HepG2 (cell line): Measurements from ENCODE around the gene PGPEP1. TPM values are rescaled to one million over a fixed set of nuclear protein-coding genes. Genes with fewer than 3 reads are reported as not detected.
A peak's percentile ranks its signal among the peaks of the same experiment; 100 is the strongest.

Experiments
- ATAC-seq: fragments of 200-7000 bp; cut with Tn5 transposase; 3 replicates; pipeline ENCODE4 v1.9.1; 2020; ENCODE audit warnings: mild to moderate bottlenecking, moderate library complexity
- BruUV-seq: library from RNA; stranded (reverse); fragments of 400-500 nt; replicated peaks from 2 replicates; lab custom pipeline; 2021; lab: Mats Ljungman, UMichigan
- CTCF ChIA-PET: fragments of 300-600 bp; formaldehyde crosslinking; extraction: SDS; loops from one replicate; lab custom pipeline; 2021; ENCODE audit warnings: low total read pairs, inconsistent platforms, low intra/inter-chr PET ratio; lab: Yijun Ruan, JAX
- POLR2A ChIA-PET: fragments of 350-600 bp; sonication (Branson Sonifier 250); formaldehyde crosslinking; loops from one replicate; lab custom pipeline; 2020; ENCODE audit warnings: antibody characterized with exemption, inconsistent platforms; lab: Yijun Ruan, JAX
- DNase-seq: peaks from one replicate; pipeline ENCODE4 v3.0.0-alpha.2; 2015; ENCODE audit warnings: low spot score
- FAIRE-seq: peaks from 3 replicates; lab custom pipeline; 2011; peaks lifted over from hg19 to GRCh38; lab: Jason Lieb, UNC
- H2AFZ ChIP-seq: one replicate; pipeline ENCODE4 v1.6.1; 2011; ENCODE audit warnings: low read length, inconsistent platforms
- H3K27ac ChIP-seq: fragments of 300-600 bp; 3 replicates; pipeline ENCODE4 v1.8.0; 2011; ENCODE audit warnings: mixed run types, mild to moderate bottlenecking, mixed read lengths, low read length, inconsistent platforms; ENCODE audit not compliant: insufficient read depth; ENCODE audit errors: extremely low read length
- H3K27me3 ChIP-seq, 2 experiments: fragments of 200-600 bp in 1 of 2; 2 replicates in 1 of 2; 3 replicates in 1 of 2; pipeline versions ENCODE4 v1.6.0 to v1.8.0; 2011; ENCODE audit warnings: low read length in 2 of 2, mild to moderate bottlenecking in 2 of 2, moderate library complexity in 2 of 2, inconsistent platforms in 1 of 2; ENCODE audit not compliant: insufficient read depth in 2 of 2, control insufficient read depth in 1 of 2
- H3K36me3 ChIP-seq, 2 experiments: fragments of 200-600 bp in 1 of 2; replicated peaks in 1 of 2; 2 replicates in 1 of 2; 3 replicates in 1 of 2; pipeline versions ENCODE4 v1.5.1 to v1.8.0; 2011; ENCODE audit warnings: low read length in 2 of 2, inconsistent platforms in 1 of 2; ENCODE audit not compliant: insufficient read depth in 2 of 2, control insufficient read depth in 1 of 2
- H3K4me1 ChIP-seq: 2 replicates; pipeline ENCODE4 v1.5.1; 2012; ENCODE audit warnings: low read length, inconsistent platforms; ENCODE audit not compliant: insufficient read depth
- H3K4me2 ChIP-seq: 2 replicates; pipeline ENCODE4 v1.6.0; 2011; ENCODE audit warnings: low read depth, low read length, inconsistent platforms
- H3K4me3 ChIP-seq, 3 experiments: fragments of 200-600 bp in 1 of 3; sonication (generic), shearing (Covaris generic) in 1 of 3; replicated peaks in 1 of 3; 2 replicates each; pipeline ENCODE4 v1.5.1; 2011 to 2016; ENCODE audit warnings: low read length in 3 of 3, inconsistent platforms in 2 of 3, low read depth in 2 of 3, mild to moderate bottlenecking in 2 of 3, control low read depth in 1 of 3, mixed read lengths in 1 of 3; ENCODE audit not compliant: insufficient read depth in 1 of 3
- H3K79me2 ChIP-seq: one replicate; pipeline ENCODE4 v1.6.1; 2011; ENCODE audit warnings: low read length, inconsistent platforms; ENCODE audit not compliant: insufficient read depth
- H3K9ac ChIP-seq: 2 replicates; pipeline ENCODE4 v1.6.0; 2011; ENCODE audit warnings: mild to moderate bottlenecking, low read depth, low read length, inconsistent platforms; ENCODE audit not compliant: insufficient read depth
- H3K9me3 ChIP-seq: 2 replicates; pipeline ENCODE4 v1.5.1; 2012; ENCODE audit warnings: mild to moderate bottlenecking, low read length
- H4K20me1 ChIP-seq: 2 replicates; pipeline ENCODE4 v1.6.0; 2011; ENCODE audit warnings: inconsistent platforms, mild to moderate bottlenecking, low read length, moderate library complexity; ENCODE audit not compliant: insufficient read depth
- HNF4A ChIP-seq: sonication (generic); formaldehyde crosslinking; IDR thresholded peaks from 2 replicates; pipeline ENCODE4 v1.4.0; 2020; ENCODE audit warnings: missing genetic modification reagents
- HNF4G ChIP-seq, 2 experiments: sonication (generic) in 1 of 2; formaldehyde crosslinking in 1 of 2; IDR thresholded peaks; 2 replicates each; pipeline versions ENCODE4 v1.4.0 to v1.6.1; 2011 to 2020; ENCODE audit warnings: borderline replicate concordance in 2 of 2, low read depth in 2 of 2, mild to moderate bottlenecking in 2 of 2, low read length in 1 of 2, missing genetic modification reagents in 1 of 2, moderate library complexity in 1 of 2
- NCOA5 ChIP-seq: sonication (generic); formaldehyde crosslinking; IDR thresholded peaks from 2 replicates; pipeline ENCODE4 v1.4.0; 2020; ENCODE audit warnings: missing genetic modification reagents
- RARA ChIP-seq: IDR thresholded peaks from 2 replicates; pipeline ENCODE4 v1.6.1; 2016; ENCODE audit warnings: missing genetic modification reagents, missing compliant biosample characterization
- SOX6 ChIP-seq, 2 experiments: fragments of 450-650 bp in 1 of 2; sonication (generic) in 1 of 2; formaldehyde crosslinking in 1 of 2; IDR thresholded peaks; 2 replicates each; pipeline versions ENCODE4 v1.4.0 to v1.6.1; 2017 to 2020; ENCODE audit warnings: antibody characterized with exemption in 1 of 2, mild to moderate bottlenecking in 1 of 2, missing genetic modification reagents in 1 of 2
- SP5 ChIP-seq: IDR thresholded peaks from 2 replicates; pipeline ENCODE4 v1.6.1; 2016; ENCODE audit warnings: low read depth, borderline replicate concordance
- THAP9 ChIP-seq: sonication (generic); formaldehyde crosslinking; IDR thresholded peaks from 2 replicates; pipeline ENCODE4; 2020; ENCODE audit warnings: missing genetic modification reagents, mild to moderate bottlenecking, borderline replicate concordance
- ZFYVE20 ChIP-seq: sonication (generic); formaldehyde crosslinking; IDR thresholded peaks from 2 replicates; pipeline ENCODE4 v1.8.0; 2023; ENCODE audit warnings: low read depth, mild to moderate bottlenecking, moderate library complexity, missing genetic modification reagents, borderline replicate concordance
- ZKSCAN5 ChIP-seq: sonication (generic); formaldehyde crosslinking; IDR thresholded peaks from 2 replicates; pipeline ENCODE4 v1.5.1; 2020; ENCODE audit warnings: mild to moderate bottlenecking, missing genetic modification reagents
- ZNF576 ChIP-seq: sonication (generic); formaldehyde crosslinking; IDR thresholded peaks from 2 replicates; pipeline ENCODE4 v1.4.0; 2020; ENCODE audit warnings: mild to moderate bottlenecking, missing genetic modification reagents
- ZNF672 ChIP-seq: sonication (generic); formaldehyde crosslinking; IDR thresholded peaks from 2 replicates; pipeline ENCODE4 v1.8.1; 2022; ENCODE audit warnings: missing genetic modification reagents
- WGBS: methylation state at CpG from one replicate; pipeline ENCODE4 v1.1.6; 2017; ENCODE audit warnings: low lambda C conversion rate; 5-methylcytosine and 5-hydroxymethylcytosine counted together
- in situ Hi-C: cut with HindIII; loops from 2 replicates; pipeline ENCODE4 v1.10.0; 2017; ENCODE audit warnings: low pct_unique_long_range_greater_than_20kb; ENCODE audit not compliant: extremely low pct_ligation_motif_present
- intact Hi-C: fragments of 100-400 bp; cut with micrococcal nuclease; formaldehyde crosslinking; loops from one replicate; pipeline ENCODE4 v1.10.0; 2022; ENCODE audit not compliant: unreplicated experiment
- polyA plus RNA-seq, 8 experiments: library from polyadenylated mRNA; depleted of rRNA in 3 of 8; stranded (reverse) in 7 of 8; unstranded in 1 of 8; fragments of >200 nt; fragmentation: Illumina TruSeq in 4 of 8; extraction: Trizol in 4 of 8; gene quantifications; 2 replicates each; pipeline versions ENCODE4 v1.2.1 to v1.2.3, GENCODE V29; 2011 to 2016; ENCODE audit warnings: low read depth in 4 of 8, missing spikeins in 1 of 8, mixed read lengths in 1 of 8; ENCODE audit not compliant: insufficient read depth in 1 of 8
- total RNA-seq, 5 experiments: library from RNA; depleted of rRNA; stranded (reverse); fragments of >200 nt; fragmentation: Illumina TruSeq; extraction: Trizol; gene quantifications; 2 replicates each; pipeline ENCODE4 v1.2.3, GENCODE V29; 2016; ENCODE audit warnings: low read depth in 1 of 5
- TF ChIP-seq, protein P1 (sequence below): sonication (generic); formaldehyde crosslinking; IDR thresholded peaks from 2 replicates; pipeline ENCODE4 v1.4.0; 2020; ENCODE audit warnings: low read depth, mild to moderate bottlenecking, missing genetic modification reagents
- TF ChIP-seq, protein P2 (sequence below): sonication (generic); formaldehyde crosslinking; IDR thresholded peaks from 2 replicates; pipeline ENCODE4 v1.5.0; 2020; ENCODE audit warnings: mild to moderate bottlenecking, missing genetic modification reagents
- TF ChIP-seq, protein P3 (sequence below): sonication (generic); formaldehyde crosslinking; IDR thresholded peaks from 2 replicates; pipeline ENCODE4 v1.4.0; 2020; ENCODE audit warnings: missing genetic modification reagents, mild to moderate bottlenecking, borderline replicate concordance

PGPEP1 gene
- total and polyA plus RNA-seq, 2 of the 13 experiments (the other 11 are each of a cell fraction or from before 2014, with no cell fraction given): 53.1 to 56.6 TPM

- no TSS peak for BruUV-seq
- H3K4me3 ChIP-seq: peak overlapping the region in 1 of 3 experiments; percentile 25; a peak in 3 of 6 replicates
- H3K79me2 ChIP-seq: peaks cover 13% of the 10 kb centered on the region
- H2AFZ ChIP-seq: no peak overlapping the region
- WGBS: under 1% methylated on average over 9 of the region's 9 CpGs
- POLR2A ChIA-PET: interaction anchor here (0.6 to 5.1 kb wide), 14 partner anchors 10 to 181 kb away, joined by 3 to 36 read pairs (median 4); partner anchors contain the start of genes GDF15, JUND and LSM4
- intact Hi-C loops (loop anchor here (5.0 kb wide), 1 partner anchor 74 kb away; no protein-coding TSS in a partner anchor), in situ Hi-C loops (no loop called here)
- H3K9ac ChIP-seq: 0 out of 2 replicates have a peak overlapping the region, but pooled peaks have one; percentile 15
- peak overlapping the region; percentile 2 for H3K27ac ChIP-seq
- H3K27me3 ChIP-seq: no peaks in the 10 kb centered on the region
- H3K36me3 ChIP-seq: peaks cover 3 to 15% of the 10 kb centered on the region in 2 experiments; a peak in 2 of 5 replicates
- no peaks in the 10 kb centered on the region for H3K9me3 ChIP-seq
- H3K4me2 ChIP-seq: peak overlapping the region; percentile 69
- CTCF ChIA-PET: no interaction called here
- no peak for ATAC-seq
- no peak for DNase-seq
- H3K4me1 ChIP-seq: peaks cover 80% of the 10 kb centered on the region
- no peak for FAIRE-seq
- H4K20me1 ChIP-seq: peaks cover 5% of the 10 kb centered on the region; the same call in 1 of the 2 replicates
- TF ChIP-seq THAP9 (CRISPR knock-in tag): no peak
- TF ChIP-seq, protein P1, sequence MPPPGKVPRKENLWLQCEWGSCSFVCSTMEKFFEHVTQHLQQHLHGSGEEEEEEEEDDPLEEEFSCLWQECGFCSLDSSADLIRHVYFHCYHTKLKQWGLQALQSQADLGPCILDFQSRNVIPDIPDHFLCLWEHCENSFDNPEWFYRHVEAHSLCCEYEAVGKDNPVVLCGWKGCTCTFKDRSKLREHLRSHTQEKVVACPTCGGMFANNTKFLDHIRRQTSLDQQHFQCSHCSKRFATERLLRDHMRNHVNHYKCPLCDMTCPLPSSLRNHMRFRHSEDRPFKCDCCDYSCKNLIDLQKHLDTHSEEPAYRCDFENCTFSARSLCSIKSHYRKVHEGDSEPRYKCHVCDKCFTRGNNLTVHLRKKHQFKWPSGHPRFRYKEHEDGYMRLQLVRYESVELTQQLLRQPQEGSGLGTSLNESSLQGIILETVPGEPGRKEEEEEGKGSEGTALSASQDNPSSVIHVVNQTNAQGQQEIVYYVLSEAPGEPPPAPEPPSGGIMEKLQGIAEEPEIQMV (CRISPR knock-in tag): no peak
- no peak for TF ChIP-seq ZNF576 (CRISPR knock-in tag)
- TF ChIP-seq, protein P2, sequence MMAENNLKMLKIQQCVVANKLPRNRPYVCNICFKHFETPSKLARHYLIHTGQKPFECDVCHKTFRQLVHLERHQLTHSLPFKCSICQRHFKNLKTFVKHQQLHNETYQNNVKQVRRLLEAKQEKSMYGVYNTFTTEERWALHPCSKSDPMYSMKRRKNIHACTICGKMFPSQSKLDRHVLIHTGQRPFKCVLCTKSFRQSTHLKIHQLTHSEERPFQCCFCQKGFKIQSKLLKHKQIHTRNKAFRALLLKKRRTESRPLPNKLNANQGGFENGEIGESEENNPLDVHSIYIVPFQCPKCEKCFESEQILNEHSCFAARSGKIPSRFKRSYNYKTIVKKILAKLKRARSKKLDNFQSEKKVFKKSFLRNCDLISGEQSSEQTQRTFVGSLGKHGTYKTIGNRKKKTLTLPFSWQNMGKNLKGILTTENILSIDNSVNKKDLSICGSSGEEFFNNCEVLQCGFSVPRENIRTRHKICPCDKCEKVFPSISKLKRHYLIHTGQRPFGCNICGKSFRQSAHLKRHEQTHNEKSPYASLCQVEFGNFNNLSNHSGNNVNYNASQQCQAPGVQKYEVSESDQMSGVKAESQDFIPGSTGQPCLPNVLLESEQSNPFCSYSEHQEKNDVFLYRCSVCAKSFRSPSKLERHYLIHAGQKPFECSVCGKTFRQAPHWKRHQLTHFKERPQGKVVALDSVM (CRISPR knock-in tag): 0 out of 2 replicates have a peak, but pooled peaks have one; percentile 2
- TF ChIP-seq, protein P3, sequence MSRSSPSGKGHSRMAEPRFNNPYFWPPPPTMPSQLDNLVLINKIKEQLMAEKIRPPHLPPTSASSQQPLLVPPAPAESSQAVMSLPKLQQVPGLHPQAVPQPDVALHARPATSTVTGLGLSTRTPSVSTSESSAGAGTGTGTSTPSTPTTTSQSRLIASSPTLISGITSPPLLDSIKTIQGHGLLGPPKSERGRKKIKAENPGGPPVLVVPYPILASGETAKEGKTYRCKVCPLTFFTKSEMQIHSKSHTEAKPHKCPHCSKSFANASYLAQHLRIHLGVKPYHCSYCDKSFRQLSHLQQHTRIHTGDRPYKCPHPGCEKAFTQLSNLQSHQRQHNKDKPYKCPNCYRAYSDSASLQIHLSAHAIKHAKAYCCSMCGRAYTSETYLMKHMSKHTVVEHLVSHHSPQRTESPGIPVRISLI (CRISPR knock-in tag): peak; percentile 83
- no peak for TF ChIP-seq SOX6 (IDR thresholded peaks at IDR 0.05)
- peak; percentile 1; the same call in 1 of the 2 replicates for TF ChIP-seq SOX6 (CRISPR knock-in tag; IDR thresholded peaks at IDR 0.05)
- TF ChIP-seq HNF4G (IDR thresholded peaks at IDR 0.05; ENCODE audit: borderline replicate concordance, low read depth, low read length): peak; percentile 44
- TF ChIP-seq HNF4G (CRISPR knock-in tag; IDR thresholded peaks at IDR 0.05; ENCODE audit: borderline replicate concordance, low read depth): no peak
- TF ChIP-seq ZKSCAN5 (CRISPR knock-in tag): no peak
- TF ChIP-seq SP5: no peak
- no peak for TF ChIP-seq RARA
- peak; percentile 29 for TF ChIP-seq HNF4A (CRISPR knock-in tag)
- TF ChIP-seq ZNF672 (CRISPR knock-in tag): no peak
- TF ChIP-seq ZFYVE20 (CRISPR knock-in tag): no peak
- TF ChIP-seq NCOA5 (CRISPR knock-in tag): no peak
These were observed 1.9 kb upstream of the PGPEP1 start for GRCh38 chr19:18338541-18338940.
